Stimulated activated CD8-positive, alpha-beta memory T cell treated with anti-CD3 and anti-CD28 coated beads, Interleukin-4, amount 100 ng/mL, for 48 hours (primary cell): ENCODE data around the gene CCDC146.
"Not testable (repeated sequence)": the region's sequence is repeated elsewhere in the genome, so short reads cannot be mapped to it uniquely, and the experiment has no call there.

Experiments used
- DNase-seq: peaks from one replicate; pipeline ENCODE4 v3.0.0-alpha.2; 2020

CCDC146 gene

DNA sequence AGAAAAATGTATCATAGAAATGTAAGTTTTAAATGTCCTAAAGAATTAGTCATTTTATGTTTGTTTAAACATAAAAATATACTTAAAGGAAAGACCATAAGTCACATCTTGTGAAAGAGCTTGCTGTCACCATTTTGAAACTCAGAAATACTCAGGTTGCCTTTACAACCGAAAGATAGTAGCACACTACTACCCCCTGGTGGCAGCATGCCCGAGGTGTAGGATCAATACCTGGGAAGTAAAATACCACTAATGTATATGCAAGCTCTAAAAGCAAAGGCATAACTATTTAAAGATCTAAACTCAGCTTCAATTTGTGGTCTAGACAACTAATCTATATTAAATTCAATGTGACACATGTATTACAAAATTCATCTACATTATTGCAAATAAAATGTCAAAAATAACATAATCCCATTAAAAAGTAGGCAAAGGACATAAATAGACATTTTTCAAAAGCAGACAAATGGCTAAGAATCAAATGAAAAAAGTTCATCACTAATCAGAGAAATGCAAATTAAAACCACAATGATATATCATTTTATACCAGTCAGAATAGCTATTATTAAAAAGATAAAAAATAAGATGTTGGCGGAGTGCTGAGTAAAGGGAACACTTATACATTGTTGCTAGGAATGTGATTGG is 124.9 kb downstream of the CCDC146 start:
- DNase-seq = peak; percentile 96

DNA sequence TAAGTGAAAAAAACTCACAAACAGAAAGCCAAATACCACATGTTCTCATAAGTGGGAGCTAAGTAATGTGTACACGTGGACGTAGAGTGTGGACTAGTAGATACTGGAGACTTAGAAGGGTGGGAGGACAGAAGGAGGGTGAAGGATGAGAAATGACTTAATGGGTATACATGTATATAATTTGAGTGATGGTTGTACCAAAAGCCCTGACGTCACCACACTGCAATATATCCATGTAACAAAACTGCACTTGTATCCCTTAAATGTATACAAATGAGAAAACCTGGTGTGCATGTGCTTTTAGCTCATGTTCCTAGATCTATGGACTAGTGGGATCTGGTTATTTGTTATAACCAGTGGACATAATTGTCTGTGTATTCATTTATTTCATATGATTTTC is 125.7 kb downstream of the CCDC146 start:
- DNase-seq = no peak

DNA sequence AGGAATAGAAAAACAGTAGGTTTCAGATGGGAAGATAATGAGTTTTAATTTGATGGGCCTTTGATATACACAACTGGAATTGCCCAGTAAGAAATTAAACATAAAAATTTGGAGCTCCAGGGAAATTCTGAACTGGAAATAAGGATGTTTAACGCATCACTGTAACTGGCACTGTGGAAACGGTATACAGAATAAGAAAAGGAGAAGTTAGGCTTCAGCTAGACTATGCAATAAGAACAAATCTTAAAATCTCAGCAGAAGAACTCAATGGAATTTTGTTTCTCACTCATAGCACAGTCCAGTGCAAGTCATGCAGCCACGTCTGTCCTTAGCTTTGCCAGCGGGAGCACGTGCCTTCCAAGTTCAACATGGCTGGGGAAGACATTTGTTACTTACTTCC is 130.1 kb downstream of the CCDC146 start:
- no peak for DNase-seq

DNA sequence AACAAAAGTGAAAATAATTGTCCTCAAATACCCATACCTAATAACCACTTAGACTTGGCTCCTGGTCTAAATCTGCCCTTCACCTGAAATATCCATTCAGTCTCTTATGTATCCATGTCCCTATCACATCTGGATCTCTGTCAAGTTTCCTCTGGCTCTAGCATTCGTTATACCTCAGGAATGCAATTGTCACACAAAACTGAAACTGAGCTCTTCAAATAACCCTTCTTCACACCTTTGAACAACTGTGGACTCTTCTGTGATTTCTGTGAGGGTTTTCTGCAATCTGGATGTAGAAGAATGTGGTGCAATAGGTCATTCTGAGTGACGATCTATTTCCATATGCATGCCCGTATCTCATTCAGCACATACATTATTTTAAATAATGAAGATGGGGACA is 130.7 kb downstream of the CCDC146 start:
- DNase-seq = no peak

DNA sequence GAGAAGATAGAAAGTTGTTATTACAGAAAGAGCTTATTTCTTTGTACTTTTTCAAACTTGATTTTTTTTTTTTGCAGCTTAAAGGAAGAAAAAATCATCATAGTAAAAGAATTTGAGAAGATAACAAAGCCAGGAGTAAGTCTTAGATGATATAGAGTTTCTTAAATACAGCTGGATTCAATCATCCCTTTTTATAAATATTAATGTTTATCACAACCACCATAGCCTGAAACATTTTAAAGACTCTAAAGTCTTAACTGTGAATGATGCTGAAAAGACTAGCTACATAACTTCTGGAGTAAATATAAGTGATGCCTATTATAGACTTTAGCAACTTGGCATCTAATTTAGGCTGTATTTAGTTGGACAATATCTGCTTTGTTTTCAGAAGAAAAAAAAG is 132.0 kb downstream of the CCDC146 start:
- no peak for DNase-seq

DNA sequence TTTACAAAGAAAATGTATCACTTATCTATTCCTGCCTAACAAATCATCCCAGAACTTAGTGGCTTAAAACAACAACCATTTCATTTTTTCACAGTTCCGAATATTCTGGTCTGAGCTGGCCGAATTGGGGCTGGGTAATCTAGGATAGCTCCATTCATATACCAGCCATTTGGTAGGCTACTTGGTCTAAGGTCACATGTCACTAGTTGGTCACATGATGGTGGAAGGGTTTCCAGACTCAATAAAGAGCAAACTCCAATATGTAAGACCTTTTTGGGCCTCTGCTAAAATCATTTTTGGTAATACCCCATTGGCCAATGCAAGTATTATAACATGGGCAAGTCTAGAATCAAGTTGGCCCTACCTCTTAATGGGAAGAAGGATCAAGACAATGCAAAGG is 132.5 kb downstream of the CCDC146 start:
- DNase-seq = no peak

DNA sequence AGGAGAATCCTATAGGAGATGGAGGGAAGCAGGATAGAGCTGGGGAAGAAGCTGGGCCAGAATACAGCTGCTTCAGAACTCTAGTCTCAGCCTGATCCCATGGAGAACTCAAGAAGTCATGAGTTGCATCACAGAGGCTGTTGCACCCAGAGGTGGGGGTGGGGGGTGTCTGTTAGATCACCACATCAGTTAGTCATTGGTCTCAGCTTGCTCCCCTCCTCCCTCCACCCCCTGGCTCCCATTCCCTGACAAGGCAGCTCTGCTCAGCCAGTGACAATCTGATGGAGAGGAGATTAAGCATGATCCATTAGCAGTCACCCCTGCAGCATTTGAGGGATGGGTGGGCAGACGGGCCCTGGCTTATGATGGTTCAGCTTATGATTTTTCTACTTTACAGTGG is 135.6 kb downstream of the CCDC146 start:
- DNase-seq = no peak

DNA sequence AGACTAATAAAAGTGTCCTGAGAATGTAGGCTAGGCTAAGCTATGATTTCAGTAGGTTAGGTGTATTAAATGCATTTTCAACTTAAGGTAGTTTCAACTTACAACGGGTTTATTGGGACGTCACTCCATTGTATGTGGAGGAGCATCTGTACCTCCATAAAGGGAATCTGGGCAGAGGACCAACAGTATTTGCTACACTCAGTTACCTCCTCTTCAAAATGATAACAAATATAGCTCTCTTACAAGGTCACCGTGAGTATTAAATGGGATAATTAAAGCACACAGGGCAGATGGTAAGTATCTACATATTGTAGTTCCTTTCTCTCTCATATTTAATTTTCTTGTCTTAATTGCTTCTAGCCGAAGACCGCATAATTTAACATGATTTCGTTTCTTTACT is 136.2 kb downstream of the CCDC146 start:
- DNase-seq = no peak

DNA sequence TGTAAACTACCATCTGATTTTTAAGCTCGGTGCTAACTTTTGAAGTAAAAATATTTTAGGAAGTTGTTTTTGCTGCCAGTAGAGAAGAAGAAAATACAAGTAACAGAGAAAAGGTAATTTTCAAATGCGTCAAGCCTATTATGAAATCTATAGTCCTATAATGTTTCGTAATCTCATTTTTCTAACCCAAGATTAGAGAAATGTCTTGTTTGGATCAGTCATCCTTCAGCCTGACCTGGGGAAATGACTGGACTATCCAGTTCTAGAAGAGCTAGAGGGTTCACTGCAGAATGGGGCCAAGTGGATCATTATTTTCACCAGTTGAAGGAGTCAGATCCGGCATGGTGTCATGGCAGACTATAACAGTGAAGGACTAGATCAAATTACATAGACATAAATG is 139.9 kb downstream of the CCDC146 start:
- no peak for DNase-seq

DNA sequence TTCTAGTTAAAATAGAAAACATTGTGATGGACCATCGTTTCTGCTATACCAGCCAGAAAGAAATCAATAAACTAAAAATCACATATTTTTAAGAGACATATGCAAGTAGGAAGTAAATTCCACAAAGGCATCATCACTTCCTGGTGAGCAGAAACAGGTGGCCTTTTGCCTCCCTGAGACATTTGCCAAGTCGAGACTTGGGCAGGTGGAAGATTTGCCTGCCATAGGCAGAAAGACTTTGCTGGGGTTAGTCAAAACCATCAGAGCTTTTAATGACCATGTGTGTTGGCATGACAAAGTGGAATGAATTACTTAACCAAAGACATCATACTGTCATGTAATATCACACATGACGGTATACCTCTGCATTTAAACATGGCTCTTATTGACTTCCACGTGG is 143.3 kb downstream of the CCDC146 start:
- no peak for DNase-seq

DNA sequence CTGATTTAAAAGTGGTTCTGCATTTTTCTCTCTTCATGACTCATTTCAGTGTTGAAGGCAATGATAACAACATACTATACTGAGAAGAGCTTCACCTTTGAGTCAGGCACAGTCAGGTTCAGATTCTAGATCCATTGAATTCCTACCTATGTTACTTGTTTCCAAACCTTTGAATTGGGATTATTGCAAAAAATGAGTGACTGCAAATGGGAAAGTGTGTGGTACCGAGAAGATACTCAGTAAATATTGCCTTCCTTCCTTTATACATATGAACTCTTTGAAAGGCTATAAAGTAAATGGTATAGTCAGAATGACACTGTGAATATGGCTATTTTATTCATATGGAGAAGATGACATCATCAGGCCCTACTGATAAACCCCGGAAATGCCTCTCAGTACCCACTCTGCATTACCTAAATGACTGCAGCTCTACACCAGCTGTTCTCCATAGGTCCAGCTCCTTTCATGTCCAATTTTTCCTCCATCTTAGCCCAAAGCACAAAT is 143.9 kb downstream of the CCDC146 start:
- no peak for DNase-seq

DNA sequence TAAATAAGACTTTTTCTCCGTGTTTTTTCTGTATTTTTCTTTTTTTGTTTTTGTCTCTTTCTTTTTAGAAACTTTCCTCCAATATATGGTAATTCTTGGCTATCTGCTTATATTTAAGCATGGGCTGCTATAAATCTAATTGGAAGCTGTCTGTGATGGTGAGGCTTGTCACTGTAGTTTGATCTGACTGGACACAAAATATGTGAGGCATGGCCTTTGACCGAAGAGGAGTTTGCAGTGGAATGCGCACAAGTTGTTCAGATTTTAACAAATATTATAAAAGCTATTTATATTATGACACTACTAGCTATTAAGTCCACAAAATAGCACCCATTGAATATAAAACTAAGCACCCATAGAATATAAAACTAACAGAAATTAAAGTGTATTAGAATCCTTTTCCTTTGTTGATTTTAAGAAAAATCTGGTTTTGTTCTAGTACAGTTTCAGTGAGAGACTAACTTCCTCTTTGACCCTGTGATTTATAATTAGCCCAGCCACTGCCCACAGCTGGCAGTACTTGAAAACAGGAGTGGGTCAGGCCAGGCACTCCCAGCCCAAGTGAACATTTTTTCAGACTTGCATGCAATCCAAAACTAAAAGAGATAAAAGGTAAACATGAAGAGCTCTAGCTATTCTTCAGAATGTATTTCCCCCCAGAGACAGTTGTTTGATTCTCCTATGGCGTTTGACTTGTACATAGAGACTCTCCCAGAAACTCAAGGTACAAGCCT is 147.1 kb downstream of the CCDC146 start:
- no peak for DNase-seq

DNA sequence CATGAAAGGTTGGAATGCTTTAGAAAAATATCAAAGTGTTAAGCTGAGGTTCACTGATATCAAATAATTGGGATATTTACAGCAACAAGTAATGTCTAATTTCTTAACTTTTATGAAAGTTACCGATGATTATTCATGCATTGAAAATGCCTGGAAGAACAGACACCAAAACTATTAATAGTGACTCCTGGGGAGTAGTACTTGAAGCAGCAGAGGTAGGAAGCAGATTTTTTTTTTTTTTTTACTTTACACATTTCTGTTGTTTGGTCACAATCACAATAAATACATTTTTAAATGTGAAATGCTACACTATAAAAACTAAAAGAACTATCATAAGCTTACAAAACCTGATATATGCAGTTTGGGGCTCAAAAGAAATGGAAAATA is 147.7 kb downstream of the CCDC146 start:
- DNase-seq = no peak

DNA sequence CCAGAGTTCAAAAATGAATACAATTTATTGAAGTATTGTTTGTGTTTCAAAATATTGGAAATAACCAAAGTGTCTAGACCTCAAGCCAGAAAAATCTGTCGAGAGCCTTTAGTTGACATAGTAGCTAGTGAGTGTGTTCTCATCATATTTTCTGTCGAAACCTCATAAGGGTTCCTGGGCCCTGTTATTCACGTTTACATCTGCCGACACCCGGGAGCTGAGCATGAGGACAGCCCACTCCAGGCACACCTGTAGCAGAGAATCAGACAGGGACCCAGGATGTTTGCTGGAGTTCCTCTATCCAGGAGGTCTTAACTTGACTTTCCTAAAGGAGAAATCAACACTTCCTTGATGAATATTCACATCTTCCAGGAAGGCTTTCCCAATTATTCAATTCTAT is 149.4 kb downstream of the CCDC146 start:
- DNase-seq = no peak

DNA sequence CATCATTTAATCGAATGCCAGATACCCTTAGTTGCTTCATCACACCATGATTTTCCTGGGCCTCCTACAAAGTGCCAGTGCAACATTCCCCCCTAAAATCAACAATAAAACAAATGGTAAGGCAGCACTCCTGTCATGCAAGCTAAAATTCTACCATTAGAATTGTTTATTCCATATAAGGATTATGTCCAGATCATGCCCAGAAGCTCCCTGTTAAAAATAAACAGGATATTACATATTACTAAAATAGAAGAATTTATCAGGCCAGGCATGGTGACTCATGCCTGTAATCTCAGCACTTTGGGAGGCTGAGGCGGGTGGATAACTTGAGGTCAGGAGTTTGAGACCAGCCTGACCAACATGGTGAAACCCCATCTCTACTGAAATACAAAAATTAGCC is 153.2 kb downstream of the CCDC146 start:
- DNase-seq = not testable (repeated sequence)

DNA sequence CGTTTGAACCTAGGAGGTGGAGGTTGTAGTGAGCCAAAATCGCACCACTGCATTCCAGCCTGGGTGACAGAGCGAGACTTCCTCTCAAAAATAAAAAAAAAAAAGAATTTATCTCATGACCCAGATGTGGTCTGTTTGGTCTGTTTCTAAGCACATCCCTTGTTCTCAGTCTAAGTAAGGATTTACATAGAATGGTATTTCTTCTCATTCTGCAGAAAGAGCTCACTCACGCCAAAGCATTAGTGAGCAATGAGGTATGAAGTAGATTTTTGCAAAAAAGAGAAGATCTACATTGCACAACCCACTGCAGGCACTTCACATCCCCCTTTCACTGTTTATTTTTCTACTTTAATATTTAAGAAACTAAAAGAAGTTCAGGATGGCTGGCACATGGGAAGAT is 153.7 kb downstream of the CCDC146 start:
- no peak for DNase-seq

DNA sequence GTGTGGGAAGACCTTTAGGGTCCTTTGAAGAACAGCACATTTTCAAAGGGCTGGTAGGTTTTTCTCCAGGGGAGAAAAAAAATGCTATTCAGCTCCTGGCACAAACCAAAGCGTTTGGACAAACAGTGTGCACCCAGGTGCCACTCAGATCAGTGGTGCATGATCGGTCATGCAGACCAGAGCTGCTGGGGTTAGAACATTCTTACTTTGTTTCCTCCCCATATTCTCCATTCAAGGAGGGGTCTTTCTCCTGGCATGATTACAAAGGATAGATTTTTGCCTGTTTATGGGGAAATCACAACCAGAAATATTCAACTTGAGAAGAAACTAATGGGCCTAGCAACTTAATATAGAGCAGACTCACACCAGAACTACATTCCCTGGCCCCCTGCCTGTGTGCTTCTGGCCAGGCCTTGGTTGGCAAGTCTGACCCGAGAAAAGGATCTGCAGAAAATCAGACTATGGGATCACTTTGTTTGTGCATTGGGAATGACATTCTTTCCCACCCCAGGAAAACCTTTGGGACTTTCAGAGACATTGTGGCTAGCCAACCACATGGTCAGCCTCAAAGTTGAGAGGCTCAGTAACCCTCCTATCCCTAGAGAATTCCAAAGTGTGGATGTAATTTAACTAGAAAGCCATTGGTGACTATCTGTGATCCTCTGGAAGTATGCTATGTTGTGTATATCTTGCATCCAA is 159.5 kb downstream of the CCDC146 start:
- no peak for DNase-seq

DNA sequence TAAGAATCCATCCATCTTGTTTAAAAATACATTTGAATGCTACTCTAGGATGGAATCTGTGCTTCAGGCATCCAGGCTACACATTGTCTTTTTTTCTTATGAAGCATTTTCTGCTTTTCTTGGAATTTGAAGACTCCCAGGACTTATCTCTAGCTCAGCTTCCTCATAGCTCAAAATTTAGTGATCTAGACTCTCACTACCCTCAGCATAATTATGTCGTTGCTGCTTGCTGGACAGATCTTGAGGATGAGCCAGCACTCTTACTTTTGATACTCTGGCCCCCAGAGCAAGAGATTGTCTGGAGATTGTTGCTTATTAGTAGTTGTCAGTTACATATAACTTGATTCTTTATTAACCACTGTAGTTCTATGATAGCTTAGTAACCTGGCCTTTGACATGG is 160.5 kb downstream of the CCDC146 start:
- DNase-seq = no peak

DNA sequence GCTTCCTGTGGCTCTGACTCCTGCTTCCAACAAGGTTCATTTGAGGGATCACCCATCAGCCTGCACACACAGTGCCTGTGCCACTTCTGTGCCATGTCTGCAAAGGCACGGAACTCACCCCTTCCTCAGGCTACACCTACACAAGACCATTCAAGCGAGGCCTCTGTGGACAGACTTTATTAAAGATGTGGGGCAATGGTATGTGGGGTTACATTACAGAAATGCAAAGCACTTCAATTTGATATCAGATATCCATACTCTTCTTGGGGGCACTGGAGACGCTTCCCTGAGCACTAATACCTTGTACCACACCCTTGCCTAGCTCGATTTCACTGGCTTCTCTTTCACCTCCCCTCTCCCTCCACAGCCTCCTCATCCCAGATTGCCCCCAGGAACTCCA is 161.6 kb downstream of the CCDC146 start:
- DNase-seq = no peak

DNA sequence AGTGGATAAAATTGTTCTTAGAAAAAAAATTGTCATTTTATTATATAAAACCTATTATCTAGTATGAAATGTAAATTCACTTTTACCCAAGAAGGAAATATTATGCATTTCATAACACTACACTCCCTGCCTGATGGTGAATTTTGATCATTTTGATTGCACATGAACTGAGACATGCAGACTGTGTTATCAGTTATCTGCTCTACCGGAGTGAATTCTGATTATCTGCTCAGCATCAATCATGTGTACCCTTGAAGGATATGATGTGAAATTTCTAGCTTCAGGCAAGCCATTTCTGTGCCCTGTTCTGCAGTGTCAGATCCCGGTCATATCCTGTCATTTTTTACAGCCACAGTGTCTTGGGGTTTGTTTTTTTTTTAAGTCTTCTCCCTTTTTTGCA is 162.2 kb downstream of the CCDC146 start:
- DNase-seq = no peak

DNA sequence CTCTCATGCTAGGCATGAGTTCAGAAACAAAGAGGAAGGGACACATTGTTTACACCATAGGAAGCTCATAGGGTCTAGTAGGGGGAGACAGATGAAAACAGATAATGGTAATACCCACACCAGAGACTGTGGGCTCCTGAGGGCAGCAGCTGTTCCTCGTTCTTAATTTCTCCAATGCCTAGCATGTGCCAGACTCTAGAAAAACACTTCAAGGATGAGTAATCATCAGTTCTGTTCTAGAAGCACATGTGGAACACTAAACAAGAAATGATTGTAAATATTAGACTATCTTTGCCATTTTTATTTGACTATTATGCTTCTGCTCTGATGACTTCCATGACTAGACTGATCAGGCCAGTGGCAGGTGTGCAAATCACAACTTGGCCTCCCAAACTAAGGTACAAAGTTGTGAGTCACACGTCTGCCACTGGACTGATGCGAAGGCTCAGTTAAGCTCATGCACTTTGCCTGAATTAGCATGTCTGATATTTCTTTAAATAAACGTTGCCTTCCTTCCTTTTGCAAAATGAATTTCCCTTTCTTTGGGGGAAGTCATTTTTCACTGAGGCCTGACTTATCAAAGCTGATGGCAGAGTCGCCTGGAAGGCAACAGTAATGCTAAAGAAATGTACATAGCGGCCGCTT is 166.4 kb downstream of the CCDC146 start:
- DNase-seq = no peak

DNA sequence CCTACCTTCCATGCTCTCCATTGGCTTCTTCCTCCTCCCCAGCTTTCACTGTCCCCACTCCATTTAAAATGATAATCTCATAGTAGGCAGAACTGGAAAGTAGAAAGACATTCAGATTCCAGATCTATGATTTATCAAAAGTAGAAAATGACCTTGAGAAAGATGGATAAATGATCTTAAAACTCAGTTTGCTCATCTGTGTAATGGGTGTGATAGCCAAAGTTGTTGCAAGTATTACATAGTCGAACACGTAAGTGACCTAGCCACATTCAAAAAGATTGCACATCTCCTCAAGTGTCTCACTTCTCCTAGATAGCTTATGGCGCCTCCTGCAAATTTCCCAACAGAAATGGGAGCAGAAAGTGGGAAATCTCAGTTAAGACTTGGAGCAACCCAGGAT is 167.0 kb downstream of the CCDC146 start:
- DNase-seq = no peak

DNA sequence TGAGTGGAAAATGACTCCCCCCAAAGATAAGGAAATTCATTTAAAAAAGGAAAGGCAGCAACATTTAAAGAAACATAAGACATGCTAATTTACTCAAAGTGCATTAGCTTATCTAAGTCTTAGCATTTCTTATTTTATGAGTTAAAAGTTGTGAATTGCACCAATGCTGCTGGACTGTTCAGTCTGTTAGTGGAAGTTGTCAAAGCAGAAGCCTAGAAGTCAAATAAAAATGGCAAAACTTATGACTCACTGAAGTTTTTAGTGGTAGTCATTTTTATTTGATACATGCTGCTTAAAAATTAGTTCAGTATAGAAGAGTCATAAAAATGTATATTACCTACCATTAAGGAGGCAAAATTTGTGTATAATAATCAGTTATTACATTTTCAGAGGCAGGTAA is 168.0 kb downstream of the CCDC146 start:
- no peak for DNase-seq

DNA sequence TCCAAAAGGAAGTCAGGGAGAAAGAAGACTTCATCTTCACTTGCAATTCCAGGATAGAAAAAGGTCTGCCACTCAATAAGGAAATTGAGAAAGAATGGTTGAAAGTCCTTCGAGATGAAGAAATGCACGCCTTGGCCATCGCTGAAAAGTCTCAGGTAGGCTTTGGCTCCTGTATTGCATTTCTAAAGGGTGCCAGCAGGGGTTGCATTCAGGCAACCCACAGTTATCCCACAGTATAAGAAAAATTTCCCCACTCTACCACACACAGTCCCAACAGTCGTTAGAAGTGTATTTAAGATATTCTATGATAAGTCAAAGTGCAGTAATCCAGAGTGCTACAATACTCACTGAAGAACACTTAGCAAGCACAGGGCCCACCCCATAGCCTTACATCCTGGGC is 170.6 kb downstream of the CCDC146 start:
- no peak for DNase-seq
